HG02763 (cell line): ENCODE measurements around the gene TMEM221.

Experiments
- ATAC-seq: cut with Tn5 transposase; IDR thresholded peaks from one replicate; pipeline ENCODE4 v1.9.1; 2021; ENCODE audit warnings: mild to moderate bottlenecking, moderate library complexity; ENCODE audit not compliant: unreplicated experiment

TMEM221 gene

GRCh38 chr19:17473041-17473440, 24.6 kb upstream of the TMEM221 start:
- ATAC-seq, result no peak

- no peak for ATAC-seq
Observed at GRCh38 chr19:17471410-17472125, 23.1 kb upstream of the TMEM221 start.

DNA sequence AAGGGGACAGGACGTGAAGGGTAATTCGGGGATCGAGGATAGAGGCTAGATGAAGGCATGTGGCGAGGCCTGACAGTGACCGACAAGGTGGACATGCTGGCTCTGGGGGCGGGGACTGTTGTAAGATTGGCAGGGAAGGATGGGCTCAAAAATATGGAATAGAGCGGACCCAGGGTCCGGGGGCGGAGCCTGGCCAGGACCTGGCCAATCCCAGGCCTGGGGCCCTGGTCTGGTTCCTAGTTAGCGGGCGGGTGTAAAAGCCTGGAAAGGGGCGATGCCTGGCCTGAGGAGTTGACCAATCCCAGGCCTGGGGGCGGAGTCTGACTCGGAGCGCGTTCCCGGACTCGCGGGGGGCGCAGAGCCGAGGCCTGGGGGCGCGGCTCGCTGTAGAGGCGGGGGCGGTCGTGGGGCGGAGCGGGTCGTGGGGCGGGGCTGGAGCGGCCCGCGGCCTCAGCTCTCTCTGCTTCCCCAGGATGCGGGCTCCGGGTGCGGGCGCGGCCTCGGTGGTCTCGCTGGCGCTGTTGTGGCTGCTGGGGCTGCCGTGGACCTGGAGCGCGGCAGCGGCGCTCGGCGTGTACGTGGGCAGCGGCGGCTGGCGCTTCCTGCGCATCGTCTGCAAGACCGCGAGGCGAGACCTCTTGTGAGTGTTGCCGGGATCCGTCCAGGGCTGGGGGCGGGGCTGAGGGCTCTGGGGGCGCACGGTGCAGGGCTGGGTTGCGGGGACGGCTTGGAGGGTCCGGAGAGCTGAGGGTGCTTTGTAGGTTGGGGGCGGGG, 21.8 kb upstream of the TMEM221 start, which contains the start of gene SLC27A1:
TSS of gene SLC27A1 (plus strand) at position 457 of the 774 bp plus-strand sequence. CDS start at position 474, 17 bp downstream.
- ATAC-seq, result peak; percentile 76

DNA sequence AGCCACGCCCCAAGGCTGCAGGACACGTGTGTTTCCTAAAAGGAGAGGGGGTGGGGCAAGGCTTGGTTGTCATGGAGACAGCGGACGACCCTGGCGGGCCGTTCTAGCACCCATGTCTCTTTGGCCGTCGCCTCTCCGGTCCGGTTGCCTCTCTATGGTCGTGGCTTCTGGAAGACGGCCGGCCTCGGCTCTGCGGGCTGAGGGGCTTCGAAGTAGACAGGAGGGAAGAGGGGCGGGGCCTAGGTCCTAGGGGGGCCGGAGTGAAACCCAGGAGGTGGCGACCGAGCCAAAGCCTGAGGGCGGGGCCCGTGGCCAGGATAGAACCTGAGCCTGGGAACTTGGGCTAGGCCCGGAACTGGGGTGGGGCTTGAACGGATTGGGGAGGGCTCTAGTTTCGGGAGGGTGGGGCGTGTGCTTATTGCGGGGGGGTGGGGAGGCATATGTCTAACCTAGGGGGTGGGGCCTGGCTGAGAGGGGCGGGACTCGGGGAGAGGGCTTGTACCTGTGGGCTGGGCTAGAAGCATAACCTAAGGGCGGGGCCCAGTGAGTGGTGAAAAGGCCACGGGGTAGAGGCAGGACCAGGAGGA, 21.1 kb upstream of the TMEM221 start:
- peak; percentile 45 for ATAC-seq

DNA sequence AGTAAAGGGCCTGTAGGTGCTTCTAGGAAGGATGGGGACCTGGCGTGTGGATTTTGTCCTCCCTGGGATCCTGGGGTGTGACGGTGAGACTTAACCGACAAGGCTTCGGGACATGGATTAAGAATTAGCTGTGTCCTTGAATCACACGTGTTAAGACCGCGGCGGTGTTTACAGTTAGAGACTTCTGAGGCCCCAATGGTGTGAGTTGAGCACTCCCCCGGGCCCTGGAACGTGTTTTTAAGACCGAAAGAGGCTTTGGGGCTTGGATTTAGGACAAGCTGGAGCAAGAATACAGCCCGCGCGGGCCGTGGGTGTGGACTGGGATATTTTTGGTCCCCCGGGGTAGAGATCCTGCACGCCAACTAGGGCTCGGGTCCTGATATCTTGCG, 20.6 kb upstream of the TMEM221 start:
- ATAC-seq, result no peak

DNA sequence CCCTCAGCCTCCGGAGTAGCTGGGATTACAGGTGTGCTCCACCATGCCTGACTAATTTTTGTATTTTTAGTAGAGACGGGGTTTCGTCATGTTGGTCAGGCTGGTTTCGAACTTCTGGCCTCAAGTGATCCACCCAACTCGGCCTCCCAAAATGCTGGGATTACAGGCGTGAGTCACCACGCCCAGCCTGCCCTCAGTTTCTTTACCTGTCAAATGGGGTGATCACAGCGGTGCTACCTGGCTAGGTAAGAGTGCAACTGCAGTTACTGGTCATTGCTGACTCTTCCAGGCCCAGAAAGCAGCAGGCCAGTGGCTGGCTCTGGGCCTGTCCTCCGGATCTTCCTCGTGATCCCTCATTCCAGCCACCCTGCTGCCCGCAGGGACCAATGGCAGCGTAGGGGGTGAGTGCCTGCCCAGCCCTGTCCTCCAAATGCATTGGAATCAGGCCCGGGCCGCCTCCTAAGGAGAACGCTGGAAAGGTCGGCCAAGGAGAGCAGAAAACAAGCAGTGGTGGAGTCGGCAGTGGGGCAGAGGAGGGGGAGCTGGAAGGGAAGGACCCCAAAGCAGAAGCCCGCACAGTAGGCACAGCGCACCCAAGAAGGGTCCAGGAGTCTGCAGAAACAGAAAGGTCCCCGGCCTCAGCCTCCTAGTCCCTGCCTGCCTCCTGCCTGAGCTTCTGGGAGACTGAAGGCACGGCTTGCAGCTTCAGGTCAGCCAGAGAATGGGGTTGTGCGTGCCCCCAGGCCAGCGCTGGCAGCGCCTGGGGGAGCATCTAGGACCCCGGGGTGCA, 20.0 kb upstream of the TMEM221 start:
- ATAC-seq, result no peak

DNA sequence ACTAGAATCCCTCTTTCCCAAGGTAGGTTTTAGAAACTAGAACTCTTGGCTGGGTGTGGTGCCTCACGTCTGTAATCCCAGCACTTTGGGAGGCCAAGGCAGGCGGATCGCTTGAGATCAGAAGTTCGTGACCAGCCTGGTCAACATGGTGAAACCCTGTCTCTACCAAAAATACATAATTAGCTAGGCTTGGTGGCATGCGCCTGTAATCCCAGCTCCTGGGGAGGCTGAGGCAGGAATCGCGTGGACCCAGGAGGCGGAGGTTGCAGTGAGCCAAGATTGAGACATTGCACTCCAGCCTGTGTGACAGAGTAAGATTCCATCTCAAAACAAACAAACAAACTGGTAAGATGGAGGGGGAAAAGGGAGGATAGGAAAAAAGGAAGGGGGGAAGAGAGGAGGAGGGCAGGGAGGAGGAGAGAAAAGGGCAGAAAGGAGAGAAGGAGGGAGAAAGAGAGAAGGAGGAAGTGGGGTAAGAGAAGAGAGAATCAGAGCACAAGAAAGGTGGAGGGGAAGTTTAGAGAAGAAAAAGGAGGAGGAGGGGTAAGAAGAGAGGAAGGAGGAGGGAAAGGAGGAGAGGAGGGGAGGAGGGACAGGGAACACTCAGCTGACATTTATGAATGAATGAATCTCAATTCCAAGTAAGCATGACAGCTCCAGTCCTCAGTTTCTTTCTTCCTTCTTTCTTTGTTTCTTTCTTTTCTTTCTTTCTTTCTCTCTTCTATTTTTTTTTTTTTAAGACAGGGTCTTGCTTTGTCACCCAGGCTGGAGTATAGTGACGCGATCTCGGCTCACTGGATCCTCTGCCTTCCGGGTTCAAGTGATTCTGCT, 19.2 kb upstream of the TMEM221 start:
- ATAC-seq, result no peak

DNA sequence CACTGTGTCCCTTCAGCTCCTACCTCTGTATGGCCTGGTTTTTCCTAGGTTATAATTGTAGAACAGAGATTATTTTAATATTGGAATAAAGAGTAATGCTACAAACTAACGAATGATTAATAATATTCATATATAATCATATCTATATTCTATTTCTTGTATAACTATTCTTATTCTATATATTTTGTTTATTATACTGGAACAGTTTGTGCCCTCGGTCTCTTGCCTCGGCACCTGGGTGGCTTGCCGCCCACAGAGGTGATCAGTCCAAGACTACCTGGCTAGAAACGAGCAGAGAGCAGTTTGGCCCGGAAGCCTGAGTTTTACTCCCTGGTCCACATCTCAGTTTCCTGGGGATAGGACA, 18.0 kb upstream of the TMEM221 start:
- no peak for ATAC-seq

DNA sequence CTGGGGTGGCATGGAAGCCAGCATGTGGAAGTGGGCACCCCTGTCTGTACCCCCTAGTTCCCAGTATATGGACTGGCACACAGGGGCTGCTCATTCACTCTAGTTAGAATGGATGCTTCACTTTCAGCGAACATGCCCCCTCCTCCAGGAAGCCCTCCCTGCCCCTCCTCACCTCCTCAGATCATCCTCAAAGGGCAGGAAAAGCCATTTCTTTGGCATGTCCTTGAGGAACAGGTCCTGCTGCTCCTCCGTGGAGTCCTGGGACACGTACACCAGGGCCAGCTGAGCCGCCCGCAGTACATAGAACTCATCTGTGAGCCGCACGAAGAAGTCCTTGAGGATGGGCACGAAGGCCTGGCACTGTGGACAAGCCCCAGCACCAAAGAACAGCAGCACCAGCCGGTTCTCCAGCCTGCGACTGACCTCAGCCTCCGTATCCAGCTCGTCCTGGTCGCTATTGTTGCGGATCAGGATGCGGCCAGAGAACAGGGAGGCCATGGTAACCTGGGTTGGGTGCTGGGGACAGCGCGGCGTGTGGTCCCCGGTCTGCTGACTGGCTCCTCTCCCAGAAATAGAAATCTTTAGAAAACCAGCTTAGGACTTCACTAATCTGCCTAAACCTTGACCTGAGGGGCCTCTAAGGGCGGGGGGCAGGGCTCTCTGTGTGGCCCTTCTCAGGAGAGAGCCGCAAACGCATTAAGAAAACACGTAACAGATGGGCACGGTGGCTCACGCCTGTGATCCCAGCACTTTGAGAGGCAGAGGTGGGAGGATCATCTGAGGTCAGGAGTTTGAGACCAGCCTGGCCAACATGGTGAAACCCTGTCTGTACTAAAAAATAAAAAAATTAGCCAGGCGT, 12.1 kb upstream of the TMEM221 start, which contains the start of gene NXNL1:
TSS of gene NXNL1 (minus strand) at position 555 of the 859 bp plus-strand sequence. CDS start at position 498, 57 bp downstream.
- no peak for ATAC-seq

GRCh38 chr19:17458970-17459369, 10.5 kb upstream of the TMEM221 start:
- no peak for ATAC-seq

- no peak for ATAC-seq
Observed at GRCh38 chr19:17457616-17458015, 9.1 kb upstream of the TMEM221 start.

GRCh38 chr19:17456127-17456526, 7.7 kb upstream of the TMEM221 start:
- no peak for ATAC-seq

DNA sequence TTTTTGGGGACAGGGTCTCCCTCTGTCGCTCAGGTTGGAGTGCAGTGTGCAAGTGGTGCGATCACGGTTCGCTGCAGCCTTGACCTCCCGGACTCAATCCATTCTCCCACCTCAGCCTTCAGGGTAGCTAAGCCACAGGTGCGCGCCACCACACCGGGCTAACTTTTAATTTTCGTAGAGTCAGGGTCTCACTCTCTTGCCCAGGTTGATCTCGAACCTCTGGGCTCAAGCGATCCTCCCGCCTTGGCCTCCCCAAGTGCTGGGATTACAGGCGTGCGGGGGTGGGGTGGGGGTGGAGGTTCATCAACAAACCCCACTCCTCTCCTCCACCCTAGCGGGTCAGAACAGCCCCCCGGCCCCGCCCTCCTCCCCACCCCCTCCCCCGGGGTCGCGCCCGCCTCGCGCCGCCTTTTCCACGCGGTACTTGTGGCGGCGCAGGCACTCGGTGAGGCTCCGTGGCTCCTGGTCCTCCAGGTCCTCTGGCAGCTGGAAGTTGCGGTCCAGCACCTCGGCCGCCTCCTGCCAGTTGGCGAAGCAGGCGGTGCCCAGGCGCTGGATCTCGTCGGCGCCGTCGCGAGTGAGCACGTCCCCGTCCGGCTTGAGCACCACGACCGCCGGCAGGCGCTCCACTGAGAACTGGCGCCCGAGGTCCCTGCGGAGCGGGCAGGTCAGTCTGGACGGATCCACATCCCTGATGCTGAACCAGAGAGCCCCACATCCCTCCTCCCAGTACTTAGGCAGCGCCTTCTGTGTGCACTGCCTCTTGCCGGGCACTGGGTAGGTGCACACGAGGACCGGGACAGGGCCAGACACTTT, 7.0 kb upstream of the TMEM221 start:
- no peak for ATAC-seq

- ATAC-seq, result no peak
Observed at GRCh38 chr19:17454576-17455071, 6.2 kb upstream of the TMEM221 start.

DNA sequence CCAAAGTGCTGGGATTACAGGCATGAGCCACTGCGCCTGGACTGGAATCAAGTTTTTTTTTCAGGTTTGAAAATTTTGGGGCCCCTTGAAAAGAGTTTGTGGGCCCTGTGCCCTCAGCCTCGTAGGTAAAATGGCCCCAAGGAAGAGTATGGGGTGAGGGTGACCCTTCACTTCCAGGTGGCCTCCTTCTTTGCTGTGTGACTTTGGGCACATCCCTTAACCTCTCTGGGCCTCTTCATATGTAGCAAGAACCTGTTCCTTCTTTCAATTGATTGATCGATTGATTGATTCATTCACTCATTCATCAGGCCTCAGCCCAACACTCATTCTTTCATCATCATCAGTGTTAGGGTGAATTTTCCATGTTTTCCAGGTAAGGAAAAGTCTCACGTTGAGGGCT, 3.4 kb upstream of the TMEM221 start:
- no peak for ATAC-seq

DNA sequence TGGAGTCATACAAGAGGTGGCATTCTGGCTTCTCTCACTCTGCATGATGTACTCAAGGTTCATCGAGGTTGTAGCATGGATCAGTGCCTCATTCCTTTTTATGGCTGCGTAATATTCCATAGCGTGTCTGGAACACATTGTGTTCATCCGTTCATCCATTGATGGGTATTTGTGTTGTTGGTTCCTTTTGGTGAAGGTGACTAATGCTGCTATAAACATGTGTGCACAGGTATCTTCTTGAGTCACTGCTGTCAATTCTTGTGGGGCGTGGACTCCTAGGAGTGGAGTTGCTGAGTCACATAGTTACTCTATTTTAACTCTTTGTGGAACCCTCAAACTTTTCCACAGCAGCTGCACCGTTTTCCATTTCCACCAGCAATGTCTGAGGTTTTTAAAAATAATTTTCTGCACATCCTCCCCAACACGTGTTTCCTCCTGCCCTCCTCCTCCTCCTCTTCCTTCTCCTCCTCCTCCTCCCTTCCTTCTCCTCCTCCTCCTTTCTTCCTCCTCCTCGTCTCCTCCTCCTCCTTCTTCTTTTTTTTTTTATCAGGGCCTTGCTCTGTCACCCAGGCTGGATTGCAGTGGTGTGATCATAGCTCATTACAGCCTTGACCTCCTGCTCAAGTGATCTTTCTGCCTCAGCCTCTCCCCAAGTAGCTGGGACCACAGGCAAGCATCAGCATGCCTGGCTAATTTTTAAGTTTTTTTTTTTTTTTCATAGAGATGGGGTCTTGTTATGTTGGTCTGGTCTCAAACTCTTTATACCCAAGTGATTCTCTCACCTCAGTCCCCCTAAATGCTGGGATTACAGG, 2.0 kb upstream of the TMEM221 start:
- ATAC-seq, result no peak

- ATAC-seq, result no peak
Observed at GRCh38 chr19:17447704-17448130, 751 bp downstream of the TMEM221 start.
